ENCODE data around the gene ABCC11. TPM values are rescaled to one million over a fixed set of nuclear protein-coding genes. Genes with fewer than 3 reads are reported as not detected.

ABCC11 gene
- total RNA-seq, 1 donor from 2014 or later: not detected

DNA sequence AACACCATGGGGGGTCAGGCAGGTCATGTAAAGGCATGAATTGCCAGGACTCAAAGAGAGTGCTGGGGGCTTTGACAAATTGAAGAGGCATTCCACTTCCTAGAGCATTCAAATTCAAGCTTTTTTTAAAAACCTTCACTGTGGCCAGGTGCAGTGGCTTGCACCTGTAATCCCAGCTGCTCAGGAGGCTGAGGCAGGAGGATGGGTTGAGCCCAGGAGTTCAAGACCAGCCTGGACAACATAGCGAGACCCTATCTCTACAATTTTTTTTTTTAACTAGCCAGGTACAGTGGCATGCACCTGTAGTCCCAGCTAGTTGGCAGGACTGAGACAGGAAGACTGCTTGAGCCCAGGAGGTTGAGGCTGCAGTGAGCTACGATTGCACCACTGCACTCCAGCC lies 108.8 kb downstream of the ABCC11 start:
- H3K4me3 ChIP-seq: no peak overlapping the region
- H3K9me3 ChIP-seq: no peaks in the 10 kb centered on the region
- no peaks in the 10 kb centered on the region for H3K4me1 ChIP-seq
- no peak for DNase-seq (ENCODE audit: extremely low spot score in 2 of 2)
- TF ChIP-seq POLR2A (IDR thresholded peaks at IDR 0.05) (no peak), POLR2AphosphoS5 (IDR thresholded peaks at IDR 0.05; ENCODE audit: insufficient read depth in 1 of 2, low read depth in 1 of 2) (no peak), CTCF (IDR thresholded peaks at IDR 0.05) (no peak)
- intact Hi-C loops (cut with DNase I): no loop called here
- H3K27me3 ChIP-seq: no peaks in the 10 kb centered on the region
- H3K27ac ChIP-seq: no peak overlapping the region
- H3K36me3 ChIP-seq: no peaks in the 10 kb centered on the region

DNA sequence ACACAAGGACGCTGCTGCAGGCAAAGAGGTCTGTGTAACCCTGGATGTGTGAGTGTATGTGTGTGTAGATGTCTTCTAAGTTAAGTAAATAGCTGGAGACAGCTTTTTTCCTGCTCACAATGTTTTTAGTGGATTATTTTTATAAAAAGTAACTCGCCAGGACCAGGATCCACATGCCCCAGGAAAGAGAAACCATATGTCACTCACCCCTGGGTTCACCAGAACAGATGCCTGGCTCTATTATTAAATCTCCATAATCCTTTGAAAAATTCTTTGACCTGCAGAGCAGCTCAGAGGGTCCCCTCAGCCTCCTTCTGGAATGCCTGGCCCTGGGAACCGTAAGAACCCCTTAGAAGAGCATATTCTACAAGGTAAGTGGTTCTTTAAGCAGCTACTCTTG lies 109.5 kb downstream of the ABCC11 start:
- Histone ChIP-seq H3K4me3 (no peak overlapping the region), H3K27ac (no peak overlapping the region), H3K9me3 (no peaks in the 10 kb centered on the region), H3K4me1 (no peaks in the 10 kb centered on the region), H3K27me3 (no peaks in the 10 kb centered on the region), H3K36me3 (no peaks in the 10 kb centered on the region)
- intact Hi-C loops (cut with DNase I): no loop called here
- TF ChIP-seq POLR2A (IDR thresholded peaks at IDR 0.05) (no peak), CTCF (IDR thresholded peaks at IDR 0.05) (no peak), POLR2AphosphoS5 (IDR thresholded peaks at IDR 0.05; ENCODE audit: insufficient read depth in 1 of 2, low read depth in 1 of 2) (no peak)
- DNase-seq (ENCODE audit: extremely low spot score in 2 of 2): no peak

DNA sequence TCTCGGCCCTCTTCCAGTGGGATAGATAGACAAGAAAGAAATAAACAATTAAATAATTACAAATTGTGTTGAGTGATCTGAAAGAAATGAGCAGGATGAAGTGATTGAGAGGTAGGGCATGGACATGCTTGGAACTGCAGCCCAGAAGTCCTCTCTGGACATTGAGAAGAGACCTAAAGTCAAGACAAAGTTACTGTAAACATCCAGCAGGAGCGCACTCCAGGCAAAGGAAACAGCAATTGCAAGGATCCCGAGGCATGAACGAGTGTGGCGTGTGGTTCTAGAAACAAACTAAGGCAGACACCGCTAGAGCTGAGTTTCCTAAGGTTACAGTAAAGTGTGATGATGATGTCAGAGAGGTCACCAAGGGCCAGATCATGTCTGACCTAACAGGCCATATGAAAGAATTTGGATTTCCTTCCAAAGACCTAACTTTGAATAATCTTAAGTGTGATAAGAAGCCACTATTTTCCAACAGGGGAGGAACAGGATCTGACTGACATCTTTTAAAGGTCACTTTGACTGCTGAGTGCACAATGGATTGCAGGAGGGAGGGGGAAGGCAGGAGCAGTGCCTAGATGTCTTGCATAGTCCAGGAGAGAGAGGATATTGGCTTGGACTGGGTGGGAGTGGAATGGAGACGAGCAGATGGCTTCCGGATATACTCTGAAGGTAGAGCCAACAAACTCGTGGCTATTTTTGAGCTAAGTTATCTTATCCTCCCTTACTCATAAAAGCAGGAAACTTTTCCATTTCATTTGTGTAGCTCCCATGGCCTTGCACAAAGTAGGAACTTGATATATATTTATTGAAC lies 110.6 kb downstream of the ABCC11 start:
- Histone ChIP-seq H3K27me3 (no peaks in the 10 kb centered on the region), H3K4me3 (no peak overlapping the region), H3K36me3 (no peaks in the 10 kb centered on the region), H3K27ac (no peak overlapping the region), H3K4me1 (no peaks in the 10 kb centered on the region), H3K9me3 (no peaks in the 10 kb centered on the region)
- DNase-seq (ENCODE audit: extremely low spot score in 2 of 2): no peak
- no peak for TF ChIP-seq POLR2A (IDR thresholded peaks at IDR 0.05)
- no peak for TF ChIP-seq POLR2AphosphoS5 (IDR thresholded peaks at IDR 0.05; ENCODE audit: insufficient read depth in 1 of 2, low read depth in 1 of 2)
- TF ChIP-seq CTCF (IDR thresholded peaks at IDR 0.05): no peak
- intact Hi-C loops (cut with DNase I): no loop called here

- Histone ChIP-seq H3K36me3 (no peaks in the 10 kb centered on the region), H3K4me3 (no peak overlapping the region), H3K9me3 (no peaks in the 10 kb centered on the region), H3K4me1 (no peaks in the 10 kb centered on the region), H3K27me3 (no peaks in the 10 kb centered on the region), H3K27ac (no peak overlapping the region)
- intact Hi-C loops (cut with DNase I): no loop called here
- DNase-seq (ENCODE audit: extremely low spot score in 2 of 2): no peak
- TF ChIP-seq POLR2A (IDR thresholded peaks at IDR 0.05): no peak
- no peak for TF ChIP-seq CTCF (IDR thresholded peaks at IDR 0.05)
- TF ChIP-seq POLR2AphosphoS5 (IDR thresholded peaks at IDR 0.05; ENCODE audit: insufficient read depth in 1 of 2, low read depth in 1 of 2): no peak
Observed at GRCh38 chr16:48133455-48134211, 113.7 kb downstream of the ABCC11 start.

- no peak for TF ChIP-seq CTCF (IDR thresholded peaks at IDR 0.05)
- TF ChIP-seq POLR2A (IDR thresholded peaks at IDR 0.05): no peak
- no peak for TF ChIP-seq POLR2AphosphoS5 (IDR thresholded peaks at IDR 0.05; ENCODE audit: insufficient read depth in 1 of 2, low read depth in 1 of 2)
- intact Hi-C loops (cut with DNase I): no loop called here
- no peaks in the 10 kb centered on the region for H3K4me1 ChIP-seq
Observed at GRCh38 chr16:48132696-48133095, 114.6 kb downstream of the ABCC11 start.

More at GRCh38 chr16:48132696-48133095, 114.6 kb downstream of the ABCC11 start:
- H3K27me3 ChIP-seq: no peaks in the 10 kb centered on the region
- no peaks in the 10 kb centered on the region for H3K9me3 ChIP-seq
- no peak for DNase-seq (ENCODE audit: extremely low spot score in 2 of 2)
- H3K4me3 ChIP-seq: no peak overlapping the region
- no peak overlapping the region for H3K27ac ChIP-seq
- H3K36me3 ChIP-seq: no peaks in the 10 kb centered on the region

All from vagina (tissue), 2 donors.